ENCODE data around the gene FSIP1.

FSIP1 gene

DNA sequence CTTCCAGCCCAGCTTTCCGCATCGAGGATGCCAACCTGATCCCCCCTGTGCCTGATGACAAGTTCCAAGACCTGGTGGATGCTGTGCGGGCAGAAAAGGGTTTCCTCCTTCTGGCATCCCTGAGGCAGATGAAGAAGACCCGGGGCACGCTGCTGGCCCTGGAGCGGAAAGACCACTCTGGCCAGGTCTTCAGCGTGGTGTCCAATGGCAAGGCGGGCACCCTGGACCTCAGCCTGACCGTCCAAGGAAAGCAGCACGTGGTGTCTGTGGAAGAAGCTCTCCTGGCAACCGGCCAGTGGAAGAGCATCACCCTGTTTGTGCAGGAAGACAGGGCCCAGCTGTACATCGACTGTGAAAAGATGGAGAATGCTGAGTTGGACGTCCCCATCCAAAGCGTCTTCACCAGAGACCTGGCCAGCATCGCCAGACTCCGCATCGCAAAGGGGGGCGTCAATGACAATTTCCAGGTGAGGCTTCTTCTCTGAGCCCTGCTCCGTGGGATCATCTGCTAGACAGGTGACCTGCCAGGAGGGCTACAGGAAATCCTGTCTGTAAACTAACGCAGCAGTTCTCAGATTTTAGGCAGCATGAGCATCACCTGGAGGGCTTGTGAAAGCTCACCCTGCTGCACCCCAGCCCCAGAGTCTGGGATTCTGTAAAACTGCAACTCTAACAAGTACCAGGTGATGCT lies 200.2 kb downstream of the FSIP1 start:
- DNase-seq (ENCODE audit: low read depth) = no peak

GRCh38 chr15:39581793-39582285 lies 200.8 kb downstream of the FSIP1 start:
- DNase-seq (ENCODE audit: low read depth) = no peak

DNA sequence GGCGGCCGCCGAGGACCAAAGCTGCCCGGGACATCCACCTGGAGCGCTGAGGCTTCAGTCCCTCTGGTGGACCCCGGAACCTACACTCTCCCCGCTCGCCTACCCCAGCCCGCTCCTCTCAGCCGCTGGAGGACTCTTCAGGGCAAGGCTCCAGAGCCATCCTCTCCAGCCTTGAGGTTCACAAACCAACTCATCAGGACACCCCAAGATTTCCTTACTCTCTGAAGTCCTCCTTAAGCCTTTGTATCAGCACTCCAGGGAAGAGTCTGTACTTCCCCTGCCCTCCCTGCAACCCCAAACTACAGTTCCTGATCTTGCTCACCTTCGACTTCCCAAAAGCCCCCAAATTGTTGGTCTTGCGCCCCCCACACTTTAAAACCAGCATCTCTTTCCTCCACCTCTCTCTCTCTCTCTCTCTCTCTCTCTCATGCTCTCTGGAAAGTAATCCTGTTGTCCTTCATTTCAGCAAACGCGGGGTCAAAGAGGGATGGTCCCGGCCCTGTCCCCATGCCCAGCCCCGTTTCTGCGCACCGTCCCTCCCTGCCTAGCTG lies 201.3 kb downstream of the FSIP1 start:
- DNase-seq (ENCODE audit: low read depth) = no peak

GRCh38 chr15:39580485-39581241 lies 202.0 kb downstream of the FSIP1 start, which contains the start of gene THBS1:
THBS1 (plus strand) TSS chr15:39581079; CDS start chr15:39581858, 779 bp downstream.
- DNase-seq (ENCODE audit: low read depth) = peak; percentile 39

GRCh38 chr15:39580117-39580484 lies 202.5 kb downstream of the FSIP1 start:
- DNase-seq (ENCODE audit: low read depth) = peak; percentile 69

- DNase-seq (ENCODE audit: low read depth) = no peak
These were observed 203.0 kb downstream of the FSIP1 start for GRCh38 chr15:39579487-39580116.

GRCh38 chr15:39578851-39579486 lies 203.7 kb downstream of the FSIP1 start:
- DNase-seq (ENCODE audit: low read depth) = no peak

GRCh38 chr15:39575180-39575579 lies 207.5 kb downstream of the FSIP1 start:
- DNase-seq (ENCODE audit: low read depth) = no peak

DNA sequence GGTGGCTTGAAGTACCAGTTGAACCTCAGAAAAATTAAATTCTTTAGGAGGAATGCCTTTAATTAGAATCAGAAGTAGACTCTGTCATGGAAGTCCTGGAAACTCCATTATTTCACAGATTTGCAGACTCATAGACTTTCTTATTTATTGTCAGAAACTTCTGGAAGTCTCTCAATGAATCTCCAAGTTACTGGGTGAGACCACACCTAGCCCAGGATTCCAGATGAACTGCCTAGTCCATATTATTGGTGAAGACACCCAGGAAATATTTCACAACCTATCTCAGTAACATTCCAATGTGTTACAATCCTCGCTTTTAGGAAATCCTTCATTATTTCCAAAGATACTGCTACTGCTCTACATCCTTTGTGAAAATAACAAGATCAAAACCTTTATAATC lies 208.2 kb downstream of the FSIP1 start:
- no peak for DNase-seq (ENCODE audit: low read depth)

- DNase-seq (ENCODE audit: low read depth) = no peak
These were observed 208.8 kb downstream of the FSIP1 start for GRCh38 chr15:39573844-39574243.

DNA sequence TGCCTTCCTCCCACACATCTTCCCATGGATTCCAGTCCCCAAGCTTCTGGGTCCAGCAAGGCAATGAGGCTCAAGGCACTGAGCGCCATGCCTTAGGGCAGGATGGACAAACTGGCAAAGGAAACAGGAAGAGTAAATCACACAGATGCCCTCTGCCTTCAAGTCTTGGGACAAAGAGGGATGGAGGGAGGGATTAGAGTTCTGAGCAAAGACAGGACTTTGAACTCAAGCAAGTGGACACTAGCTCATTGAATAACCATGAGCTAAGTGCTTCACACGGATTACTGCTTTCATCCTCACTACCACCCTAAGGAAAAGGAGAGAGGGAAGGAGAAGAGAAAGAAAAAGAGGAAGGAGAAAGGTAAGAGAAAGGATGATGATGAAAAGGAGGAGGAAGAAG lies 209.4 kb downstream of the FSIP1 start:
- no peak for DNase-seq (ENCODE audit: low read depth)

DNA sequence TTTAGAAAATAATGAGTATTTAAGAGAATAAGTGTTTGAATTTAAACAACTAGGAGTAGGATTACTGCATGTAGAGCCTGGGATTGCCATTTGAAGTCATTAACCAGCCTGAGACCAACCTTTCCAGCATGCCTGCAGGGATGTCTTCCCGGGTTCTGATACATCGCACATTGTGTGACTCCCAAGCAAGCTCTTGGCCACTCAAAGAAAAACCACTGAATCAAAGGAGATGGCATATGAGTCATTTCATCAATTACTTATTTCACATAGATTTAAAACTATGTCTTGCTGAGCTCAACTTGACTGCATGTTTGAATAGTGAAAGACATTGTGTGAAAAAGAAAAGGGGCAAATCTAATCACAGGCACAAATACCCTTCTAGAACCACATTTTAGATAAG lies 216.8 kb downstream of the FSIP1 start:
- no peak for DNase-seq (ENCODE audit: low read depth)

DNA sequence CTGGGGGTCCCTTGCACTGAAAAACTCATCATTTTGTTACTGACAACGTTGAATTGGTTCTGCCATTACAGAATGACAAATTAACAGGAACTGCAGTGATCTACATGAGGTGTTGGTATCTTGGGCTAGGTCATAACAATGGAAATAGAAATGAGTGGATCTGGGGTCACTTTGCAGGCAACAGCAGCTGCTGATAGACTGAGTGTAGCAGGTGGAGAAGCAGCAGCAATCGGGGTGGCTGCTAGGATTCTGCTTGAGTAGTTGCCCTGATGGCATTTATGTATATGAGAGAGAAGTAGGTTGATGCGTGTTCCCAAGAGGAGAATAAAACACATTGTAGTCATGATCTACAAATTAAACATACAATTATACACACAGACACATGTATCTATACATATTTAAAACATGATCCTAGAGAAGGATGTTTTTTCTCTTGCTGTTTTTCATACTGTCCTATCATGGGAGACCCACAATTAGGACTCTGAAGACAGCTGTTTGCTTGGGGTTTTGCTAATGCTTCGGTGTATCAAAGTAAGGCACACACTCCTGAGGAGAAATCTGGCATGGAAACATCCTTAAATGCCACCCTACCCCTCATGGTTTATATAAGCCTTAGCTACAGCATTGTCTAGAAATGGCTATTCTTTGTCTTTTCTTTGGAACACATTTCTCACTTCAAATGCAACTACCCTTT lies 217.5 kb downstream of the FSIP1 start:
- DNase-seq (ENCODE audit: low read depth) = no peak

- DNase-seq (ENCODE audit: low read depth) = no peak
These were observed 224.2 kb downstream of the FSIP1 start for GRCh38 chr15:39558421-39558820.

DNA sequence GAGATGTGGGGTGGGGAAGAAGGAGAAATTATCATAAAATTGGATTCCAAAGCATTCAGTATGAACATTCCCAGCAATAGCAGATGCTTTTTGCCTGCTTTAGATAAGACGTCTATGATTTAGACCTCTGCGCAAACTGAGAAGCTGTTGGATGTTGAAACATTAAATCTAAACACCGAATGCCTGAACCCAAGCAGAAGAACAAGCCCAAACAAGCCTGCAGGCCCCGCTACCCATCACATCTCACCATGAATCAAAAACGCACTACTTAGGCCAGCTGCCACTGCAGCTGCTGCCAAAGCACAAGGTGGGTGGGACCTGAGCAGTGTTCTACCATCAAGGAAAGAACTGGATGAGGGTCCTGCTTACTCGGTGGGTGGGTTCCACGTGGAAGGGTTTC lies 226.2 kb downstream of the FSIP1 start:
- no peak for DNase-seq (ENCODE audit: low read depth)

- DNase-seq (ENCODE audit: low read depth) = no peak
These were observed 226.8 kb downstream of the FSIP1 start for GRCh38 chr15:39555885-39556284.

- DNase-seq (ENCODE audit: low read depth) = no peak
These were observed 227.8 kb downstream of the FSIP1 start for GRCh38 chr15:39554746-39555387.

- no peak for DNase-seq (ENCODE audit: low read depth)
These were observed 228.5 kb downstream of the FSIP1 start for GRCh38 chr15:39553947-39554693.

GRCh38 chr15:39552556-39552955 lies 230.1 kb downstream of the FSIP1 start:
- DNase-seq (ENCODE audit: low read depth) = no peak

DNA sequence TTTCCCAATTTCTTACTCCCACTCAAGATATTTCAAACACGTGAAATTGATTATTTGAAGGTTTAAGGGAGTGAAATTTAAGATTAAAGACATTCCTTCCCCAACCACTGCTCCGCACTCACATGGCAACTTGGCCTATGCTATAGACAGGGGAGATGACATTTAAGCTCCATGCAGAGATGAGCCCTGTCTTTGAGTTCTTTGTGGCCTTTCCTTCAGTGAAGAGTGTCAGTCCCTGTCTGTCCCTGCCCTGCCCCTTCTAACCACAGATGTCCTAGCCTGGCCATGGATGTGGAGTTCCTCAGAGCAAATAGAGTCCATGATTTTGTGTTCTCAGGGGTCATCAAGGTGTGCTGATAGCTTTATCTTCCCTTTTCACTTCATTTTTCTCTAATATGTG lies 231.2 kb downstream of the FSIP1 start:
- DNase-seq (ENCODE audit: low read depth) = no peak
